Measurements from ENCODE around the gene CREBBP. TPM values are rescaled to one million over a fixed set of nuclear protein-coding genes. Genes with fewer than 3 reads are reported as not detected.
A peak's percentile ranks its signal among the peaks of the same experiment; 100 is the strongest.

CREBBP gene
- polyA plus RNA-seq, 1 donor (not counting 4 experiments of a cell fraction or from before 2014, with no cell fraction given) = 5.0 TPM

DNA sequence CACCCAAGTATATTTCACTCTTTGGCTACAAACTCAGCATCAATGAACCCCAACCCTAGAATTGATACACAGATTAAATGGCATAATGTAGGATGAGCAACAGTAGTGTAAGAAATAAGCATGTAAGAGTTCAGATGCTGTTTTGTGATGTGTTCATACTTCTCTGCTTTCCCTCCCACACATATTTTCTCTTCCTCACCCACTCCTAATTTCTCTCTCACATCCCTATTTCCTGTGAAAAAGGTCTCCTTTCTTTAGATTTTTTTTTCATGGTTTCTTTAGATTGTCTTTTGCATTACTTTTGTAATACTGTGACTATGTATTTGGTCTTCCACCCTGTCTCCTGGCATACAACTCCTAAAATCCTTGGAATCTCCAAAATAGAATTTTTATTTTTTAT, 21.7 kb downstream of the CREBBP start:
- dilution Hi-C loops (cut with MboI; ENCODE audit: extremely low pct_ligation_motif_present, low sequenced_read_pairs) = no loop called here
- H3K9ac ChIP-seq (ENCODE audit: control insufficient read depth, extremely low read depth, insufficient read depth, low read length) = no peak overlapping the region
- H3K4me2 ChIP-seq (ENCODE audit: control insufficient read depth, extremely low read depth, insufficient read depth, low read depth, low read length) = no peak overlapping the region
- no peak overlapping the region for H2AFZ ChIP-seq (ENCODE audit: control insufficient read depth, low read length)
- H3K36me3 ChIP-seq (ENCODE audit: control insufficient read depth in 2 of 2, extremely low read depth in 1 of 2, insufficient read depth in 2 of 2, low read length in 2 of 2) = peaks cover 0 to 2% of the 10 kb centered on the region in 2 experiments
- H3K9me3 ChIP-seq (ENCODE audit: control insufficient read depth, low read depth, low read length) = no peaks in the 10 kb centered on the region
- peaks cover 1% of the 10 kb centered on the region for H3K9me1 ChIP-seq (ENCODE audit: control insufficient read depth, extremely low read depth, insufficient read depth, low read length)
- H4K20me1 ChIP-seq (ENCODE audit: control insufficient read depth, extremely low read depth, insufficient read depth, low read length) = peaks cover 22% of the 10 kb centered on the region
- peaks cover 25% of the 10 kb centered on the region for H3K4me1 ChIP-seq (ENCODE audit: control insufficient read depth, extremely low read depth, insufficient read depth, low read length)
- no peak overlapping the region for H3K27ac ChIP-seq (ENCODE audit: control insufficient read depth, insufficient read depth, low read length)
- TF ChIP-seq EZH2 (IDR thresholded peaks at IDR 0.05; ENCODE audit: low read length) = no peak
- TF ChIP-seq, protein P1, sequence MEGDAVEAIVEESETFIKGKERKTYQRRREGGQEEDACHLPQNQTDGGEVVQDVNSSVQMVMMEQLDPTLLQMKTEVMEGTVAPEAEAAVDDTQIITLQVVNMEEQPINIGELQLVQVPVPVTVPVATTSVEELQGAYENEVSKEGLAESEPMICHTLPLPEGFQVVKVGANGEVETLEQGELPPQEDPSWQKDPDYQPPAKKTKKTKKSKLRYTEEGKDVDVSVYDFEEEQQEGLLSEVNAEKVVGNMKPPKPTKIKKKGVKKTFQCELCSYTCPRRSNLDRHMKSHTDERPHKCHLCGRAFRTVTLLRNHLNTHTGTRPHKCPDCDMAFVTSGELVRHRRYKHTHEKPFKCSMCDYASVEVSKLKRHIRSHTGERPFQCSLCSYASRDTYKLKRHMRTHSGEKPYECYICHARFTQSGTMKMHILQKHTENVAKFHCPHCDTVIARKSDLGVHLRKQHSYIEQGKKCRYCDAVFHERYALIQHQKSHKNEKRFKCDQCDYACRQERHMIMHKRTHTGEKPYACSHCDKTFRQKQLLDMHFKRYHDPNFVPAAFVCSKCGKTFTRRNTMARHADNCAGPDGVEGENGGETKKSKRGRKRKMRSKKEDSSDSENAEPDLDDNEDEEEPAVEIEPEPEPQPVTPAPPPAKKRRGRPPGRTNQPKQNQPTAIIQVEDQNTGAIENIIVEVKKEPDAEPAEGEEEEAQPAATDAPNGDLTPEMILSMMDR (optimal IDR thresholded peaks at IDR 0.05 in 1 of 3, IDR thresholded peaks at IDR 0.05 in 1 of 3, conservative IDR thresholded peaks at IDR 0.05 in 1 of 3; ENCODE audit: extremely low read depth in 1 of 3, insufficient read depth in 2 of 3, low read length in 3 of 3) = no peak
- H3K4me3 ChIP-seq (ENCODE audit: control insufficient read depth in 2 of 3, extremely low read depth in 1 of 3, insufficient read depth in 2 of 3, low read depth in 1 of 3, low read length in 3 of 3) = no peak overlapping the region
- peaks cover 95% of the 10 kb centered on the region for H3K79me2 ChIP-seq (ENCODE audit: control insufficient read depth, insufficient read depth, low read length)
- no peak for FAIRE-seq
- no peak for DNase-seq (ENCODE audit: low read depth, low spot score)
- no peaks in the 10 kb centered on the region for H3K27me3 ChIP-seq (ENCODE audit: control insufficient read depth, extremely low read depth, insufficient read depth, low read length)

DNA sequence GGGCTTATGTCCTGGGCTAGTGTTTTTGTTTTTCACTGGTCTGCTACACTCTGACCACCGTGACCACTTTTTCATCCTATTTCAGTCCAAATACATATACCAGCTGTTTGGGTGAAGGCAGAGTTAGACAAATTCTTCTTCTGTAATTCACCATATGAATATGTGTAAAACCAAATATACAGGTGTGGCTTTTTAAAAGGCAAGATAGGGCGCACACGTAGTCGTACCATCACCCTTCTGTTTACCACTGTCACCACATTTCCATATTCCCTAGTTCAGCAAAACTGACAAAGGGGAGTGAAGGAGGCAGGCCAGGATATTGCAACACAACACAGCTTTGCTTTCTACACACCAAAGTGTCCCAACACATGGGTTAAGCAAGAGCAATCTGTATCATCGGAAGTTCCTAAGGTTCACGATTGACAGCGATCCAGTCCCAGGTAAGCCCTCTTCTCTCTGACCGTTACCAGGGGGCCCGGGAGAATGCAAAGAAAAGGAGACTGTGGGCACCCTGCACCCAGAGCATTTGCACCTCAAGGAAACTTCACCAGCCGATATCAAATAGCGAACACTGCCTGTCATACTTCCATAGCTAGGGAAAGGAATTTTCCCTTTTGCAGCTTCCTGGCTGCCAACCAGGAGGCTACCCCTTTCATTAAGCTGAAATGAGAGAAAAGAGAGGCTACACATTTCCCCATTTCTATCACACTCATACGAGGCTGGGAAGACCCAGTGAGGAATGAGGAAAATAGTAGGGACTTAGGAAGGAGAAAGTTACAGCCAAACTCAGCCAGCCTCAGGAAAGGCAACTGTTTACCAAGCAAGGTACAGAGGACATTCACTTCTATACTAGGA, 23.1 kb downstream of the CREBBP start:
- H3K27ac ChIP-seq (ENCODE audit: control insufficient read depth, insufficient read depth, low read length) = peak overlapping the region; percentile 37
- no peaks in the 10 kb centered on the region for H3K9me1 ChIP-seq (ENCODE audit: control insufficient read depth, extremely low read depth, insufficient read depth, low read length)
- no peaks in the 10 kb centered on the region for H3K27me3 ChIP-seq (ENCODE audit: control insufficient read depth, extremely low read depth, insufficient read depth, low read length)
- H3K79me2 ChIP-seq (ENCODE audit: control insufficient read depth, insufficient read depth, low read length) = peaks cover 94% of the 10 kb centered on the region
- TF ChIP-seq, protein P1 (optimal IDR thresholded peaks at IDR 0.05 in 1 of 3, IDR thresholded peaks at IDR 0.05 in 1 of 3, conservative IDR thresholded peaks at IDR 0.05 in 1 of 3; ENCODE audit: extremely low read depth in 1 of 3, insufficient read depth in 2 of 3, low read length in 3 of 3) = no peak
- TF ChIP-seq EZH2 (IDR thresholded peaks at IDR 0.05; ENCODE audit: low read length) = no peak
- dilution Hi-C loops (cut with MboI; ENCODE audit: extremely low pct_ligation_motif_present, low sequenced_read_pairs) = no loop called here
- no peak overlapping the region for H3K9ac ChIP-seq (ENCODE audit: control insufficient read depth, extremely low read depth, insufficient read depth, low read length)
- H3K4me3 ChIP-seq (ENCODE audit: control insufficient read depth in 2 of 3, extremely low read depth in 1 of 3, insufficient read depth in 2 of 3, low read depth in 1 of 3, low read length in 3 of 3) = no peak overlapping the region
- FAIRE-seq (peak; percentile 59), DNase-seq (ENCODE audit: low read depth, low spot score) (no peak)
- peaks cover 0 to 2% of the 10 kb centered on the region in 2 experiments for H3K36me3 ChIP-seq (ENCODE audit: control insufficient read depth in 2 of 2, extremely low read depth in 1 of 2, insufficient read depth in 2 of 2, low read length in 2 of 2)
- peak overlapping the region; percentile 24 for H3K4me2 ChIP-seq (ENCODE audit: control insufficient read depth, extremely low read depth, insufficient read depth, low read depth, low read length)
- H4K20me1 ChIP-seq (ENCODE audit: control insufficient read depth, extremely low read depth, insufficient read depth, low read length) = peaks cover 24% of the 10 kb centered on the region
- no peak overlapping the region for H2AFZ ChIP-seq (ENCODE audit: control insufficient read depth, low read length)
- H3K4me1 ChIP-seq (ENCODE audit: control insufficient read depth, extremely low read depth, insufficient read depth, low read length) = peaks cover 23% of the 10 kb centered on the region
- H3K9me3 ChIP-seq (ENCODE audit: control insufficient read depth, low read depth, low read length) = no peaks in the 10 kb centered on the region
